SK-N-MC (cell line): ENCODE measurements around the gene NOX5.

Experiments
- DNase-seq: peaks from one replicate; pipeline ENCODE4 v3.0.0-alpha.2; 2011; ENCODE audit warnings: low read depth, low spot score
- H3K27ac ChIP-seq: fragments of 200-600 bp; sonication (generic); 2 replicates; pipeline ENCODE4 v1.5.1; 2016; ENCODE audit warnings: mixed run types
- H3K36me3 ChIP-seq: fragments of 200-600 bp; sonication (generic); 2 replicates; pipeline ENCODE4 v1.6.1; 2017; ENCODE audit warnings: antibody characterized with exemption, low read length, mixed read lengths; ENCODE audit not compliant: insufficient read depth
- H3K4me3 ChIP-seq: fragments of 200-600 bp; sonication (generic); 2 replicates; pipeline ENCODE4 v1.5.1; 2016
- H3K9ac ChIP-seq: fragments of 200-600 bp; sonication (generic); 2 replicates; pipeline ENCODE4 v1.8.0; 2017; ENCODE audit warnings: mixed run types, mixed read lengths; ENCODE audit not compliant: insufficient read length
- H3K9me3 ChIP-seq: fragments of 200-600 bp; sonication (generic); 2 replicates; pipeline ENCODE4 v1.6.1; 2017; ENCODE audit warnings: low read depth, mild to moderate bottlenecking, antibody characterized with exemption, low read length, moderate library complexity, mixed read lengths
- EZH2 ChIP-seq: fragments of 200-600 bp; sonication (generic); IDR thresholded peaks from one replicate; pipeline ENCODE4 v1.6.1; 2017; ENCODE audit warnings: antibody characterized with exemption
- FOXP2 ChIP-seq: optimal IDR thresholded peaks from 2 replicates; pipeline ENCODE3; 2011; ENCODE audit warnings: mild to moderate bottlenecking, moderate library complexity; ENCODE audit not compliant: insufficient read depth; ENCODE audit errors: extremely low read length, control extremely low read depth
- POLR2AphosphoS5 ChIP-seq: IDR thresholded peaks from 2 replicates; pipeline ENCODE4 v1.6.1; 2012; ENCODE audit warnings: mild to moderate bottlenecking, low read depth, low read length, borderline replicate concordance

NOX5 gene

DNA sequence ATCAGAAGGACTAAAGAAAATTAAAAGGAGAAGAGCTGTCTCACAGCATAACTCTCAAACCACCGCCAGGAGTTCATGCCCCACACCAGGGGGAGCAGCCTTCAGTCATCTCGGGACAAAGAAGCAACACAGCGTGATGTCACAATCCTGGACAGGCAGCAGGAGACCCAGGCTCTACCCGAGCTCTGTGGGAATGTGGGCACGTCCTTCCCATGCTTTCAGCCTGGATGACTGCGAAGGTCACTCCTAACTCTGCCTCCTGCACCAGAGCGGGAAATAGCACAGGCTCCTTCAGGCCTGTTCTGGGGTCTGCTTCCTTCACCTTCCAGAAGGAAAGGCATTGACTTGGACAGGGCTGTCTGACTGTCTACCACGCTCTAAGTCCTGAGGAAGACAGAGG, 31.3 kb downstream of the NOX5 start:
- no peaks in the 10 kb centered on the region for H3K9me3 ChIP-seq
- DNase-seq = no peak
- H3K9ac ChIP-seq = no peak overlapping the region
- H3K36me3 ChIP-seq = no peaks in the 10 kb centered on the region
- no peak overlapping the region for H3K27ac ChIP-seq
- TF ChIP-seq EZH2 = no peak
- no peak for TF ChIP-seq POLR2AphosphoS5
- no peak for TF ChIP-seq FOXP2
- H3K4me3 ChIP-seq = no peak overlapping the region

DNA sequence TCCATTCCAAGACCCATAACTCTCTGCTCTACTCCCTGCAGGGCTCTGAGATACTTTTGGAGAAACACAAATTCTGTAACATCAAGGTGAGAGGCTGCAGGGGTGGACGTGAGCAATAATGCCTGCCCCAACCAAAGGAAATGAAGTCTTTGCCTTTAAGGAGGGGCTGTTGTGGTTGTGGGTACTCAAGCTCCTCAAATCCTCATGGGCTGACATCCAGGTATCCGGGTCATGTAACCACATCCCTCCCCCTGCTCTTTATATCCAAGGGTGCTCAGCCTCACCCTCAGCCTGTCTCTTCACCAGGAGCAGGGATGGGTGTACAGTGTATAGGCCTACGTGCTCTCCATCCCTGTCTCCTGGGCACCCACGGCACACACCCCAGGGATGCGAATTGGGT, 32.3 kb downstream of the NOX5 start:
- no peak for DNase-seq
- Histone ChIP-seq H3K36me3 (no peaks in the 10 kb centered on the region), H3K27ac (no peak overlapping the region), H3K9me3 (no peaks in the 10 kb centered on the region), H3K4me3 (no peak overlapping the region), H3K9ac (no peak overlapping the region)
- TF ChIP-seq POLR2AphosphoS5 (no peak), FOXP2 (no peak), EZH2 (no peak)

DNA sequence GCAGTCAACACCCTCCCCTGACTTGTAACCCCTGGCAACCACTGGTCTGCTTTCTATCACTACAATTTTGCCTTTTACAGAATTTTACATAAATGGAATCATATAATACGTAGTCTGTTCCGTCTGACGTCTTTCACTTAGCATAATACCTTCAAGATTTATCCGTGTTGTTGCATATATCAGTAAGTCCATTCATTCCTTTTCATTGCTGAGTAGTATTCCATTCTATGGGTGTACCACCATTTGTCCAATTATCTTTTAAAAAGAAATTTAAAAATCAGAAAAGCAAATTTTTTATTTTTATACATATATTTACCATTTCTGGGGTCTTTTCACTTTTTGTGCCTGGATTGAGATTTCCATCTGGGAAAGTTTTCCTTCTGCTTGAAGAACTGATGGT, 35.5 kb downstream of the NOX5 start:
- H3K27ac ChIP-seq = no peak overlapping the region
- H3K4me3 ChIP-seq = no peak overlapping the region
- no peak for DNase-seq
- no peaks in the 10 kb centered on the region for H3K9me3 ChIP-seq
- H3K36me3 ChIP-seq = no peaks in the 10 kb centered on the region
- H3K9ac ChIP-seq = no peak overlapping the region
- TF ChIP-seq POLR2AphosphoS5 (no peak), EZH2 (no peak)

DNA sequence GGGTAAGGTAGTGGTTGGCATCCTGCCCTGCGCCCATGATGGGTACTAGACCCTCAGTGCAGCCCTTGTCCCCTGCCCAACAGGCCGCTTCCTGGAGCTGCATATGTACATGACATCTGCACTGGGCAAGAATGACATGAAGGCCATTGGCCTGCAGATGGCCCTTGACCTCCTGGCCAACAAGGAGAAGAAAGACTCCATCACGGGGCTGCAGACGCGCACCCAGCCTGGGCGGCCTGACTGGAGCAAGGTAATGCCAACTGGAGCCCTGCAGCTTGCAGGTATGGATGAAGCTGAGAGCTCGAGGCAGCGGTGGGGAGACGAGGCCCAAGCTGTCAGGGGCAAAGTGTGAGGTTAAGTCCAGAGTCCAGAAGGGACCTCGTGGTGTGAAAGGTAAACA, 40.8 kb downstream of the NOX5 start:
- Histone ChIP-seq H3K9ac (no peak overlapping the region), H3K36me3 (no peaks in the 10 kb centered on the region), H3K27ac (no peak overlapping the region), H3K4me3 (no peak overlapping the region), H3K9me3 (no peaks in the 10 kb centered on the region)
- DNase-seq = no peak
- TF ChIP-seq EZH2 (no peak), POLR2AphosphoS5 (no peak), FOXP2 (no peak)

DNA sequence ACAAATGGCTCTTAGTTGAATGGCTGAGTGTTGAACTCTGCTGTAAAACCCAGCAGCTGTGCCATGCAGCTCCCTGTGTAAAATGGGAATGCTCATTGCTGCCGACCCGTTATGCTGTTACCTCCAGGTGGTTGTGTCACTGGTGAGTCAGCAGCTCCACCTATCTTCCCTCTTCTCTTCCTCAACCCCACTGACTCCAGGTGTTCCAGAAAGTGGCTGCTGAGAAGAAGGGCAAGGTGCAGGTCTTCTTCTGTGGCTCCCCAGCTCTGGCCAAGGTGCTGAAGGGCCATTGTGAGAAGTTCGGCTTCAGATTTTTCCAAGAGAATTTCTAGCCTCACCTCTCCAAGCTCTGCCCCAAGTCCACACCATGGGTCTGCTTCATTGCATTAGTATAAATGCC, 41.9 kb downstream of the NOX5 start:
- no peak overlapping the region for H3K4me3 ChIP-seq
- no peak overlapping the region for H3K9ac ChIP-seq
- H3K9me3 ChIP-seq = no peaks in the 10 kb centered on the region
- no peak for DNase-seq
- no peak overlapping the region for H3K27ac ChIP-seq
- H3K36me3 ChIP-seq = no peaks in the 10 kb centered on the region
- TF ChIP-seq EZH2 = no peak
- TF ChIP-seq FOXP2 = no peak
- TF ChIP-seq POLR2AphosphoS5 = no peak

DNA sequence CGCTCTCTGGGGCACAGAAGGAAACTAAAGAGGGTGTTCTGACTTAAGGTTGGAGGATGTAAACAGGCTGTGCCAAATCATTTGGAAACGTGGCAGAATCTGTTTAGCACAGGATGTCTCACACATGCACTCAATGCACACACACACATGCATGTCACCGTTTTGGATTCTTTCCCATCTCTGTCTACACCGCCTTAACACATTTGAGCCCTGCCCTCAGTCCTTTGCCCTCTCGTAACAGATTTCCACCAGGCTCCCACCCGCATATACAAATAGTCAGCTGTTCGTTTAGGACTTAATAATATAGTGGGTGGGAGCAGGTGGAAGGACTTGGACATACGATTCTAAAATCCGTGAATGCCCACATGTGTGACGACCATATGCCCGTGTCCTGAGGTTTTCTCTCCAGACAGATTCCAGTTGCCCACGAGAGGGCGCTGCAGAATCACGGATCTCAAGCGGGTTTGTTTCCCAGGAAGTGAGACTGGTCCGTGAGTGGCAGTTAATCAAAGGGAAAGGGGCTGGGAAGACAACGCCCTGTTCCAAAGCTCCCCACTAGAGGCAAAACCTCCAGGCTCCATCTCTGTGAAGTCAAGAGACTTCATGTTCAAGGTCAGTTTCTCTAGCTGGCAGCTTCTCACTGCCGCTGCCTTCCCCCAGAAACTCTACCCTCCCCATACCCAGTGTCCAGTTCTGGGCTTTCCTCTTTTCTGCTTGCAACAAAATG, 44.5 kb downstream of the NOX5 start:
- no peak overlapping the region for H3K4me3 ChIP-seq
- no peak overlapping the region for H3K9ac ChIP-seq
- peak; percentile 82 for DNase-seq
- H3K9me3 ChIP-seq = no peaks in the 10 kb centered on the region
- no peak for TF ChIP-seq EZH2
- TF ChIP-seq POLR2AphosphoS5 = no peak
- peak; percentile 85 for TF ChIP-seq FOXP2
- H3K36me3 ChIP-seq = no peaks in the 10 kb centered on the region
- H3K27ac ChIP-seq = no peak overlapping the region

DNA sequence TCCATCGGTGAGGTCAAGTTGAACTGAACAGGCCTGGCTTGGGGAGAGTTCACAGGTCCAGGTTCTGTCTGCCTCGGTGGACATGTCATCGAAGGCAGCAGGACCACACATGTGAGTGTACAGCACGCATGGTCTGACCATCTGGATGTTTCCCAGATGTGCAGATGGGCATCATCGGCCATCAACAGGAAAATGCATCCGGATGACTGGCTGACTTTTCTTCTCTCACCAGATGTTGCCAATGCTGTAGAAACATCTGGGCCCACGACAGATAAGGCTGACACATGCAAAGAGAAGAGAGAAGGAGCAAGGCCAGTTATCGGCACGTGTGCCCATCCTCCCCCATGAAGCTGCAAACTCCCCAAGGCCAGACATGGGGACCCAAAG, 45.1 kb downstream of the NOX5 start:
- no peaks in the 10 kb centered on the region for H3K36me3 ChIP-seq
- no peak overlapping the region for H3K4me3 ChIP-seq
- no peaks in the 10 kb centered on the region for H3K9me3 ChIP-seq
- no peak overlapping the region for H3K9ac ChIP-seq
- TF ChIP-seq POLR2AphosphoS5 (no peak), EZH2 (no peak), FOXP2 (no peak)
- no peak overlapping the region for H3K27ac ChIP-seq
- no peak for DNase-seq

DNA sequence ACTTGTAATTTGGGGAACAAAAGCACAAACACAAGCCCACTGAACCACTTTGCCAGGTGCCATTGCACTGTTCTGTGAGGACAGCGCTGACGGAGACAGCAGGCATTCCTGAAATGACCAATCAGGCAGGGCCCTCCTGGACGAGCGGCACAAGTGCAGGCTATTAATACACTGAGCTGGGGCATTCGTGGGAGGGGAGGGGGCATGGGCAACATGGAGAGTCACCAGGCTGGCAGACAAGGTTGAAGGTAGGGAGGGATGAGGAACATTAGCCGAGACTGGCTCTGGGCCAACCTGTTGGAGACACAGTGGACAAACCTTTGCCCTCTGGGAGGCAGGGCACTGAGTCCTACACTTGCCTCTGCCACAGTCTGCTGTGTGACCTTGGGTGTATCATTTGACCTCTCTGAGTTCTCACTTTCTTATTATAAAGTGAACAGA, 45.6 kb downstream of the NOX5 start:
- no peak for TF ChIP-seq EZH2
- TF ChIP-seq POLR2AphosphoS5 = no peak
- TF ChIP-seq FOXP2 = no peak
- Histone ChIP-seq H3K27ac (no peak overlapping the region), H3K9me3 (no peaks in the 10 kb centered on the region), H3K9ac (no peak overlapping the region), H3K4me3 (no peak overlapping the region), H3K36me3 (no peaks in the 10 kb centered on the region)
- no peak for DNase-seq

DNA sequence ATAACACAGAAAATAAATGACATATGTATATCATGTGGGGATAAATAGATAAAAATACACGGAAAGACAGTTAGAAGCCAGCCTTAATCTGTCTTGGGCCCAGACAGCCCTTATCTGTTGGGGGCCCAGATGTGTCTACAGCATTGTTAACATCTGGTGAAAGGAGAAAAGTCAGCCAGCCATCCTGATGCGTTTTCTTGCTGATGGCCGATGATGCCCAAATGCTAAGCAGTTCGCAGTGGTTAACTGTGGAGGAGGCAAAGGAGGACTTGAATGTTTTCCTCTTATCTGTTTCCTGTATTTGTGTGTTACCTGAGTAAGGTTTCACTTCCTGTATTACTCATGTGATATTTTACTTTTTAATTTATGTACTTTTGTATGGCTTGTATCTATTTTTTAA, 46.2 kb downstream of the NOX5 start:
- H3K4me3 ChIP-seq = no peak overlapping the region
- DNase-seq = no peak
- no peaks in the 10 kb centered on the region for H3K36me3 ChIP-seq

More for the DNA sequence above, 46.2 kb downstream of the NOX5 start:
- TF ChIP-seq EZH2 = no peak
- no peak for TF ChIP-seq FOXP2
- TF ChIP-seq POLR2AphosphoS5 = no peak
- H3K9ac ChIP-seq = no peak overlapping the region
- no peaks in the 10 kb centered on the region for H3K9me3 ChIP-seq
- no peak overlapping the region for H3K27ac ChIP-seq
